ENCODE data around the gene CNPY1. TPM values are rescaled to one million over a fixed set of nuclear protein-coding genes. Genes with fewer than 3 reads are reported as not detected.

Gene CNPY1
- total RNA-seq, 4 donors from 2014 or later = not detected

GRCh38 chr7:155451840-155452239, 94.5 kb downstream of the CNPY1 start:
- 17% methylated on average over 9 of the region's 9 CpGs for WGBS
- Histone ChIP-seq H3K36me3 (no peaks in the 10 kb centered on the region), H3K27ac (replicated peaks in 1 of 4) (no peak overlapping the region), H3K27me3 (peaks cover 7 to 100% (median 78%) of the 10 kb centered on the region in 4 donors), H3K4me3 (no peak overlapping the region), H3K4me1 (peaks cover 26 to 66% (median 57%) of the 10 kb centered on the region in 4 donors), H3K9me3 (no peaks in the 10 kb centered on the region)
- TF ChIP-seq CTCF (IDR thresholded peaks at IDR 0.05) = no peak
- no peak for TF ChIP-seq POLR2AphosphoS5 (IDR thresholded peaks at IDR 0.05)
- no peak for TF ChIP-seq EP300 (IDR thresholded peaks at IDR 0.05)
- no peak for TF ChIP-seq POLR2A (IDR thresholded peaks at IDR 0.05; ENCODE audit: low read depth)
- intact Hi-C loops (cut with DNase I) = no loop called here
- no peak for DNase-seq (ENCODE audit: extremely low spot score)

Other genes starting within 250 kb of the CNPY1 start
- 10 to 100 TPM; 25.3 to 63.5 (median 37.7) TPM for gene INSIG1, start 248.7 kb downstream of the CNPY1 start, total RNA-seq
- gene EN2, start 88.4 kb downstream of the CNPY1 start, total RNA-seq = under 1 TPM in 1 of 4 donors, not detected in 3; 0.06 TPM
- gene RBM33, start 98.1 kb upstream of the CNPY1 start, total RNA-seq = 10 to 100 TPM; 27.0 to 34.5 (median 32.6) TPM